ENCODE data around the gene FOXN3.

FOXN3 gene

GRCh38 chr14:89259951-89260609, 157.0 kb downstream of the FOXN3 start:
- no peak overlapping the region for H3K27ac ChIP-seq
- TF ChIP-seq ZFX (IDR thresholded peaks at IDR 0.05; ENCODE audit: borderline replicate concordance) (no peak), CTCF (IDR thresholded peaks at IDR 0.05) (no peak)

GRCh38 chr14:89258728-89259273, 158.2 kb downstream of the FOXN3 start:
- no peak overlapping the region for H3K27ac ChIP-seq
- TF ChIP-seq ZFX (IDR thresholded peaks at IDR 0.05; ENCODE audit: borderline replicate concordance) (no peak), CTCF (IDR thresholded peaks at IDR 0.05) (no peak)

- no peak overlapping the region for H3K27ac ChIP-seq
- TF ChIP-seq CTCF (IDR thresholded peaks at IDR 0.05): no peak
- TF ChIP-seq ZFX (IDR thresholded peaks at IDR 0.05; ENCODE audit: borderline replicate concordance): no peak
Measured at GRCh38 chr14:89256951-89257350, 160.1 kb downstream of the FOXN3 start.

- H3K27ac ChIP-seq: no peak overlapping the region
Measured at GRCh38 chr14:89256283-89256682, 160.8 kb downstream of the FOXN3 start.

GRCh38 chr14:89255852-89256251, 161.2 kb downstream of the FOXN3 start:
- TF ChIP-seq CTCF (IDR thresholded peaks at IDR 0.05) (no peak), ZFX (IDR thresholded peaks at IDR 0.05; ENCODE audit: borderline replicate concordance) (no peak)
- no peak overlapping the region for H3K27ac ChIP-seq

More at GRCh38 chr14:89256283-89256682, 160.8 kb downstream of the FOXN3 start:
- TF ChIP-seq CTCF (IDR thresholded peaks at IDR 0.05) (no peak), ZFX (IDR thresholded peaks at IDR 0.05; ENCODE audit: borderline replicate concordance) (no peak)

- H3K27ac ChIP-seq: no peak overlapping the region
- TF ChIP-seq ZFX (IDR thresholded peaks at IDR 0.05; ENCODE audit: borderline replicate concordance): no peak
- no peak for TF ChIP-seq CTCF (IDR thresholded peaks at IDR 0.05)
Measured at GRCh38 chr14:89255012-89255411, 162.0 kb downstream of the FOXN3 start.

GRCh38 chr14:89254166-89254909, 162.7 kb downstream of the FOXN3 start:
- no peak overlapping the region for H3K27ac ChIP-seq

More at GRCh38 chr14:89254166-89254909, 162.7 kb downstream of the FOXN3 start:
- TF ChIP-seq ZFX (IDR thresholded peaks at IDR 0.05; ENCODE audit: borderline replicate concordance) (no peak), CTCF (IDR thresholded peaks at IDR 0.05) (no peak)

Data from 22Rv1 (cell line).